NCI-H82 treated with DMSO at 0.1 percent for 48 hours (cell line): Measurements from ENCODE around the gene SERGEF.

Source experiments
- DNase-seq: peaks from one replicate; lab custom pipeline; 2025; ENCODE audit not compliant: unreplicated experiment; lab: John Stamatoyannopoulos, UW

The SERGEF gene

GRCh38 chr11:17954395-17955252 is 58.2 kb downstream of the SERGEF start:
- DNase-seq: no peak

GRCh38 chr11:17952487-17952886 is 60.4 kb downstream of the SERGEF start:
- no peak for DNase-seq

- DNase-seq: no peak
Measured at GRCh38 chr11:17951685-17952388, 61.0 kb downstream of the SERGEF start.

GRCh38 chr11:17950644-17951043 is 62.2 kb downstream of the SERGEF start:
- DNase-seq: no peak

- no peak for DNase-seq
Measured at GRCh38 chr11:17948296-17948695, 64.6 kb downstream of the SERGEF start.

GRCh38 chr11:17939542-17939941 is 73.3 kb downstream of the SERGEF start:
- no peak for DNase-seq

GRCh38 chr11:17936790-17937189 is 76.1 kb downstream of the SERGEF start:
- DNase-seq: no peak

GRCh38 chr11:17934194-17934593 is 78.7 kb downstream of the SERGEF start:
- DNase-seq: no peak

- no peak for DNase-seq
Measured at GRCh38 chr11:17933708-17934107, 79.1 kb downstream of the SERGEF start.

- no peak for DNase-seq
Measured at GRCh38 chr11:17932472-17932871, 80.4 kb downstream of the SERGEF start.

GRCh38 chr11:17931595-17931994 is 81.3 kb downstream of the SERGEF start:
- no peak for DNase-seq

- no peak for DNase-seq
Measured at GRCh38 chr11:17930544-17931125, 82.2 kb downstream of the SERGEF start.

- DNase-seq: no peak
Measured at GRCh38 chr11:17929171-17929570, 83.7 kb downstream of the SERGEF start.

GRCh38 chr11:17927681-17928343 is 85.0 kb downstream of the SERGEF start:
- no peak for DNase-seq

GRCh38 chr11:17927041-17927440 is 85.8 kb downstream of the SERGEF start:
- DNase-seq: no peak

- no peak for DNase-seq
Measured at GRCh38 chr11:17924713-17925112, 88.1 kb downstream of the SERGEF start.

- DNase-seq: no peak
Measured at GRCh38 chr11:17923217-17923616, 89.6 kb downstream of the SERGEF start.

GRCh38 chr11:17922416-17922788 is 90.4 kb downstream of the SERGEF start:
- no peak for DNase-seq

- no peak for DNase-seq
Measured at GRCh38 chr11:17921659-17922415, 91.0 kb downstream of the SERGEF start.

- no peak for DNase-seq
Measured at GRCh38 chr11:17918049-17918605, 94.7 kb downstream of the SERGEF start.
